K562 (cell line): ENCODE data around the gene SGCG.

ENCODE experiments used
- CBX2 ChIP-seq: fragments of 200-600 bp; sonication (generic); IDR thresholded peaks from one replicate; pipeline ENCODE4 v1.6.1; 2012; ENCODE audit warnings: mild to moderate bottlenecking, low read length, inconsistent platforms; ENCODE audit not compliant: insufficient read depth, poor library complexity, severe bottlenecking
- CBX5 ChIP-seq: IDR thresholded peaks from 2 replicates; pipeline ENCODE4 v1.6.1; 2014; ENCODE audit warnings: low read depth, borderline replicate concordance
- CBX8 ChIP-seq: fragments of 200-600 bp; sonication (generic); IDR thresholded peaks from 2 replicates; pipeline ENCODE4 v1.6.1; 2012; ENCODE audit warnings: borderline replicate concordance, mixed run types, low read depth, mild to moderate bottlenecking, moderate library complexity, mixed read lengths, low read length, control low read depth, inconsistent platforms; ENCODE audit not compliant: poor library complexity, severe bottlenecking; ENCODE audit errors: extremely low read depth
- EZH2 ChIP-seq: IDR thresholded peaks from 2 replicates; pipeline ENCODE4 v1.6.1; 2012; ENCODE audit warnings: low read depth, mild to moderate bottlenecking, inconsistent platforms, low read length, borderline replicate concordance
- JUN ChIP-seq, 2 experiments: sonication (generic) in 1 of 2; formaldehyde crosslinking in 1 of 2; IDR thresholded peaks; 2 replicates each; pipeline versions ENCODE4 v1.6.1 to v1.8.0; 2012 to 2022; ENCODE audit warnings: borderline replicate concordance in 2 of 2, mild to moderate bottlenecking in 2 of 2, improper control_type of control experiment in 1 of 2, low read depth in 1 of 2, low read length in 1 of 2, missing genetic modification reagents in 1 of 2
- KAT7 ChIP-seq: sonication (generic); formaldehyde crosslinking; IDR thresholded peaks from 2 replicates; pipeline ENCODE4 v1.8.0; 2022; ENCODE audit warnings: missing genetic modification reagents, mild to moderate bottlenecking, borderline replicate concordance
- NR3C1 ChIP-seq: sonication (generic); formaldehyde crosslinking; IDR thresholded peaks from 2 replicates; pipeline ENCODE4 v1.8.1; 2022; ENCODE audit warnings: missing genetic modification reagents
- NRF1 ChIP-seq, 2 experiments: fragments of 450-650 bp; IDR thresholded peaks in 1 of 2; conservative IDR thresholded peaks in 1 of 2; 2 replicates each; pipeline ENCODE4 v1.6.1; 2014; ENCODE audit warnings: mild to moderate bottlenecking in 2 of 2
- OTX1 ChIP-seq: fragments of 450-650 bp; formaldehyde crosslinking; IDR thresholded peaks from 2 replicates; pipeline ENCODE4 v1.4.0; 2022; ENCODE audit warnings: mild to moderate bottlenecking
- SP1 ChIP-seq: sonication (generic); formaldehyde crosslinking; IDR thresholded peaks from 2 replicates; pipeline ENCODE4 v1.8.1; 2022; ENCODE audit warnings: mild to moderate bottlenecking, missing genetic modification reagents

DNA sequence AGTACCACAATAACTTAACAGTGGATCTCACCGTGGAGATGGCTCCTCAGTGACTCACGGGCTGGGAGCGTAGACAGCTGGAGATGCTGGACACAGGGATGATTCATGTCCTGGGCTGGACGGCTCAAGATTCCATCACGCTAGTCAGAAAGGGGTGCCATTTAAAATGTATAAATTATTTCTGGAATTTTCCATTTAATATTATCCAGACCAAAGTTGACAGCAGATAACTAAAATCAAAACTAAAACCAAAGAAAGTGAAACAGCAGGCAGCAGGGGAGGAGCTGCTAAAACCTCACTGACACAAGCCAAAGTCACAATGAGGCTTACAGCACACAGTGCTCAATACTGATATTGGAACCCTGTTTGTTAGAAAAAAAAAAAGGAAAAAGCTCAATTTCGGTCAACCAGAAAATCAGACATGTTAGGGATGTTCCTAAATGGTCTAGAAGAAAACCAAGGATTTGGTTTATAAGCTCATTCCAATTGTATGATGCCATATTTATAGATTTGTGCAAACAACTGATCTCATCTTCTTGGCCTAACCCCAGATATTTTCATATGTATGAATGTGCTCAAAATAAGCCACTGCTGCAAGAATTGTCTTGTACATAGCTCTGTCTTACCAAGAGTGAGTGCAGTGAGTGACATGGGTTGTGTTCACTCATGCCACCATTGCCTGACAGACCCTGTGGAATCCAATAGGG, 140.9 kb downstream of the SGCG start:
- TF ChIP-seq CBX5: no peak
- TF ChIP-seq SP1 (CRISPR knock-in tag): no peak
- TF ChIP-seq KAT7 (CRISPR knock-in tag): no peak
- no peak for TF ChIP-seq EZH2
- no peak for TF ChIP-seq JUN (IDR thresholded peaks at IDR 0.05; ENCODE audit: borderline replicate concordance, low read depth, low read length)
- TF ChIP-seq JUN (CRISPR knock-in tag; IDR thresholded peaks at IDR 0.05; ENCODE audit: borderline replicate concordance): no peak
- no peak for TF ChIP-seq CBX2
- no peak for TF ChIP-seq OTX1
- TF ChIP-seq CBX8: no peak
- no peak for TF ChIP-seq NRF1 (conservative IDR thresholded peaks at IDR 0.05 in 1 of 2, IDR thresholded peaks at IDR 0.05 in 1 of 2)
- TF ChIP-seq NR3C1 (CRISPR knock-in tag): no peak
